Mesenchymal stem cell (in vitro differentiated cells and primary cell): ENCODE results near the gene UFSP1. TPM values are rescaled to one million over a fixed set of nuclear protein-coding genes. Genes with fewer than 3 reads are reported as not detected.

Experiments used
- small RNA-seq: library from polyadenylated mRNA; stranded (forward); fragments of <200 nt; extraction: miRNeasy Mini kit (QIAGEN cat#:217004); gene quantifications from one replicate; pipeline ENCODE3, GENCODE V24; 2013; ENCODE audit warnings: low read depth

Gene UFSP1

Small RNA genes within 50 kb of the gene (small RNA-seq; reads per million reads assigned to genes)
- not detected for gene RN7SL549P
- not detected for gene RPS29P15
